IPS-18c (cell line): Measurements from ENCODE around the gene STARD3.

Source experiments
- H3K4me3 ChIP-seq: 2 replicates; pipeline ENCODE4 v1.7.0; 2013; ENCODE audit warnings: low read depth, mild to moderate bottlenecking, low read length, moderate library complexity; ENCODE audit not compliant: insufficient read depth
- H3K9me3 ChIP-seq: one replicate; pipeline ENCODE4 v1.6.1; 2013; ENCODE audit warnings: mild to moderate bottlenecking, low read length, moderate library complexity; ENCODE audit not compliant: control insufficient read depth, insufficient read depth

The STARD3 gene

GRCh38 chr17:39642291-39643074 lies 5.5 kb downstream of the STARD3 start:
- Histone ChIP-seq H3K4me3 (no peak overlapping the region; the same call in 1 of the 2 replicates), H3K9me3 (no peaks in the 10 kb centered on the region)

- H3K4me3 ChIP-seq = no peak overlapping the region
- no peaks in the 10 kb centered on the region for H3K9me3 ChIP-seq
Measured at GRCh38 chr17:39643271-39643670, 6.3 kb downstream of the STARD3 start.

DNA sequence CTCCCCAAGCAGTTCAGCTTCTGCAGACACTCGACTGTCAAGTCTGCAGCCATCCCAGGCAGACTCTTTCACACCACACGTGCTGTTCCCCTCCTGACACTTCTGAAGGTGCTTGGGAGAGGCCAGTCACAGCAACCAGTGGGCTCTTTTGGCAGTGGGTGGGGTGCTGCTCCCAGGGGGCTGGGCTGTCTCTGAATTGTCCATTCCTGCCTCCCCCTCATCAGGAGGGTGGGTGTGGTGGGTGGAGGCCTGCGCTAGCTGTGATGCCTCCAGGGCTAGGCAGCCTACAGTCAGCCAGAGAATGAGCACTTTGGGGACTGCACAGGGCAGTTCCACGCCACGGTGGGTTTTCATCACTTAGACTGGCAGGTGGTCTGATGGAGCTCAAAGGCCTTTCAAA lies 10.3 kb downstream of the STARD3 start:
- Histone ChIP-seq H3K4me3 (no peak overlapping the region), H3K9me3 (no peaks in the 10 kb centered on the region)

GRCh38 chr17:39648616-39649366 lies 11.8 kb downstream of the STARD3 start:
- Histone ChIP-seq H3K9me3 (no peaks in the 10 kb centered on the region), H3K4me3 (no peak overlapping the region)

GRCh38 chr17:39650121-39650579 lies 13.2 kb downstream of the STARD3 start:
- Histone ChIP-seq H3K9me3 (no peaks in the 10 kb centered on the region), H3K4me3 (no peak overlapping the region)

DNA sequence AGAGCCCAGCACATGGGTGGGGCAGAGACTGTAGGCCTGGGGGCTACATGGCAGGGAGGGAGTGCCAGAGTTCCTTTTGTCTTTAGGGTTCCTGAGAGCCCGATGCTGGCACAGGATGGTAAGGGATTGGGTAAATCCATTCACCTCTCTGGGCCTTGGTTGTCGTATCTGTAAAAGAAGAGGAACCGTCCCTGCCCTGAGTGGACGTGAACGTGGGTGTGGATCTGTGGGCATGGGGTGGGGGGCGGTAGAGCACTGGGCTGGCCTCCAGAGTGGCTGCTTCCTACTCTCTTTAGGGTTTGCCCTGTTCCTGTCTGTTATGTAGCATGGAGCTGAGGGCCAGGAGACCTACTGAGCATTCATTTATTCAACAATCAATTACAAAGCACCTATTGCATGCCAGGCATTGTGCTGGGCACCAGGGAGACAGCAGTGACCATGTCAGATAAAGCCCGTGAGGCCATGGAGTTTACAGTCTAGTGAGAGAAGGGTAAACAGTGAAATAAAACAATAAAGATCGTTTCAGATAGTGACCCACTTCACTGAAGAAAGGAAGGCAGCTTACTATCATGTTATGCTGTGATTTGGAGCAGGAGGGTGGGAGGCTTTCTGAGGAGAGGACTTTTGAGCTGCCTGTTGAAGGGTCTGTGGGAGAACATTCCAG lies 15.1 kb downstream of the STARD3 start:
- Histone ChIP-seq H3K9me3 (no peaks in the 10 kb centered on the region), H3K4me3 (no peak overlapping the region)

GRCh38 chr17:39652587-39653315 lies 15.8 kb downstream of the STARD3 start:
- no peak overlapping the region for H3K4me3 ChIP-seq

GRCh38 chr17:39653316-39653661 lies 16.3 kb downstream of the STARD3 start:
- no peak overlapping the region for H3K4me3 ChIP-seq
- no peaks in the 10 kb centered on the region for H3K9me3 ChIP-seq

More at GRCh38 chr17:39652587-39653315, 15.8 kb downstream of the STARD3 start:
- no peaks in the 10 kb centered on the region for H3K9me3 ChIP-seq

- no peak overlapping the region for H3K4me3 ChIP-seq
- no peaks in the 10 kb centered on the region for H3K9me3 ChIP-seq
Measured at GRCh38 chr17:39653662-39654331, 16.9 kb downstream of the STARD3 start.

- no peaks in the 10 kb centered on the region for H3K9me3 ChIP-seq
Measured at GRCh38 chr17:39655105-39655504, 18.2 kb downstream of the STARD3 start.

GRCh38 chr17:39658346-39658745 lies 21.4 kb downstream of the STARD3 start:
- Histone ChIP-seq H3K9me3 (no peaks in the 10 kb centered on the region), H3K4me3 (no peak overlapping the region)

More at GRCh38 chr17:39655105-39655504, 18.2 kb downstream of the STARD3 start:
- H3K4me3 ChIP-seq = no peak overlapping the region

DNA sequence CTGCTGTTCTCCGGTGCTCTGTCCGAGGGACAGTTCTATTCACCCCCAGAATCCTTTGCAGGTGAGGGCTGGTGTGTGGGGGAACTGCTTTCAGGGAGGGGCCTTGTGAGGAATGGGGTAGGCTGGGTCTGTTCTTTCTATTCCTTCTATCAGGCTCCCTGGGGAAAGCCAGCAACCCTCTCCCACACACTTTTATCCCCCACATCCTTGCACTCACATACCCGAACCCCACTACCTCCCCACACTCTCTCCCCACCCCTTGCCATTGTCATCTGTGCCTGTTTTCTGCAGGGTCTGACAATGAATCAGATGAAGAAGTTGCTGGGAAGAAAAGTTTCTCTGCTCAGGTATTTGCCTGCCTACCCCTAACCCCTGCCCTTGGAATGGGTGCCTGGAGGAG lies 21.8 kb downstream of the STARD3 start:
- Histone ChIP-seq H3K4me3 (no peak overlapping the region), H3K9me3 (no peaks in the 10 kb centered on the region)

DNA sequence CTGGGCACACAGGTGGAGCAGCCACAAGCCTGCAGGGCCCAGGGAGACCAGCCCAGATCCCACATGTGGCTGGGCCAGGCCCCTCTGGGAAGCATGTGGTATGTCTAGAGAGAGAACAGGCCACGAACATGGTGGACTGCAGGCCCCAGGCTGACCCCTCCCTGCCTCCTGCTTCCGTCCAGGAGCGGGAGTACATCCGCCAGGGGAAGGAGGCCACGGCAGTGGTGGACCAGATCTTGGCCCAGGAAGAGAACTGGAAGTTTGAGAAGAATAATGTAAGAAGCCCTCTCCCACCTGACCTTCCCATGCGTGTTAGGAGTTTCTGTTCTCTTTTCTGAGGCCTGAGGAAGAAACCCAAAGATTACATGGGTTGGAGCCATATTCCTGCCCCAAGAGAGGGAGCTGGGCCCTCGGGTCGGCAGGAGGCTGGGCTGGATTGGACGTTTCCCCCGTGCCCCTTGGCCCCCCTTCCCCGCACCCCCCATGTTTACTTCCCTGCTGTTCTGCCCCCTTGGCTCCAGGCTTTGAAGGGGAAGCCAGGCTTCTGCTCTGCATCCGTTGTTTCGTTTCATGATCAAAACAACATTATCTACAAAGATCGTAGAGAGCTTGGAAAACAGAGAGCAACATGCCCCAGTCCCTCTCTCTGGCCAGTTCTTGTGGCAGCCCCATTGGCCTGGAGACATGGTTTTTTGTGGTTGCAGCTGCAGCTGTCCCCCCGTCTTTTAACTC lies 22.5 kb downstream of the STARD3 start:
- Histone ChIP-seq H3K4me3 (no peak overlapping the region), H3K9me3 (no peaks in the 10 kb centered on the region)

DNA sequence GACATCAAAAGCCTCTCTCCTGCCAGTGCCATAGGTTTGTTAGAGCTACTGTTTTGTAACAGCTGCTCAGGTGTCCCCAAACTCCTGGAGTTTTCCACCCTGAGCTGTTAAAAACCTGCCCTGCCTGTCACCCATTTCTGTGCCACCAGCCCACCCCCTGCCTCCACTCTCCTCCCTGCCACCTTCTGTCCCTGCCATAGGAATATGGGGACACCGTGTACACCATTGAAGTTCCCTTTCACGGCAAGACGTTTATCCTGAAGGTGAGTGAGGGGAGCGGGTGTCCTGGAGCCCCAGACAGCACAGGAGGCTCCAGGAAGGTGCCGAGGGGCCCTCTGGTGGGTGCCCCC lies 23.0 kb downstream of the STARD3 start:
- Histone ChIP-seq H3K9me3 (no peaks in the 10 kb centered on the region), H3K4me3 (no peak overlapping the region)

- no peak overlapping the region for H3K4me3 ChIP-seq
- no peaks in the 10 kb centered on the region for H3K9me3 ChIP-seq
Measured at GRCh38 chr17:39660397-39661385, 23.7 kb downstream of the STARD3 start.
